Measurements from ENCODE around the gene RAD50.
"Not testable (repeated sequence)": the region's sequence is repeated elsewhere in the genome, so short reads cannot be mapped to it uniquely, and the experiment has no call there.

Gene RAD50

DNA sequence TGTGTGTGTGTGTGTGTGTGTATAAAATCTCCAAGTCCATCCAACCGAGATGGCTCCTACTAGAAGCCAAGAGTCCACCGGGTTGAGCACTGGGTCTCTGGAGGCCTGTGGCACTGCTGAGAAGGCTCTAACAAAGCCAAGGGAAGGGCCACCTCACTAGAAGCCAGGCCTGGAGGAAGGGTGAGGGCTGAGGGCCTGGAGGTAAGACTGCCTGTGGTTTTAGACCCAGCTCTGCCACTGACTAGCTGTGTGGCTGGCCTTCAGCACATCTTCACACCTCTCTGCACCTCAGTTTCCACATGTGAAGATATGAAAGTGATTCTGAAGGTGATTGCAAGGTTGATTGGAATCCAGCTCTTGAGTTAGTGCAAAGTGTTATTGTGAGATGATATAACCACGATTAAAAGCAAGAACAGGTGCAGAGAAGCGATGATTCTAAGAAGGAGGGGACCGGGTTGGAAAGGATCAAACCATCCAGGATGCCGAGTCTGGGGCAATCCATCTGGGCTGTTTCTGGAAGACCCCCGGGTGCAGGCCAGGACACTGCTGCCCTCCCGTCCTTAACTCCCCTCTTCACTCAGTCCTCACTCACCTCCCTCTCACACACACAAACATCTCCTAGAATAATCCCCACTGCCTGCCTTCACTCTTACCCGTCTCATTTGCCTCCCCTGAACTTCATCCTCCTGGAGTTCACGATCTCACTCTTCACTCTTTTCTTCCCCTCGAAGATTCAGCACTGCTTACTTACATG lies 119.3 kb downstream of the RAD50 start:
- no peak for DNase-seq (ENCODE audit: low read depth)

DNA sequence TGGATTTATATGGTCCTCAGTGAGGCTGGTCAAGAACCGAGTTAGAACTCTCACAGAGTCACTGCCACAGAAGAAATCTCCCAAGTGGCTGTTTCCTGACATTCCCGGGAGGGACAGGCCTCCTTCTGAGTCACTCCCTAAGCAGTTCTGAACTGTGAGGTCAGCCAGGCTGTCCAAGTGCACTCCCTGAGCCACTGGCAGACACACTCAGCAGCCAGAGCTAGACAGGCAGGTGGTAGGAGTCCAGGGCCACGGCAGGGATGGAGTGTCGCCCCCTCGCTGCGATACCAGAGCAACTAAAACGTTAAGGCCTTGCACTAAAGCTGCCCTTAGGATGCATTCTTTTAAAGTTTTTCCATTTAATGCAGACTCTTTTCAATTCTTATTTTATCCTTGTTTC lies 120.4 kb downstream of the RAD50 start:
- peak; percentile 53 for DNase-seq (ENCODE audit: low read depth)

DNA sequence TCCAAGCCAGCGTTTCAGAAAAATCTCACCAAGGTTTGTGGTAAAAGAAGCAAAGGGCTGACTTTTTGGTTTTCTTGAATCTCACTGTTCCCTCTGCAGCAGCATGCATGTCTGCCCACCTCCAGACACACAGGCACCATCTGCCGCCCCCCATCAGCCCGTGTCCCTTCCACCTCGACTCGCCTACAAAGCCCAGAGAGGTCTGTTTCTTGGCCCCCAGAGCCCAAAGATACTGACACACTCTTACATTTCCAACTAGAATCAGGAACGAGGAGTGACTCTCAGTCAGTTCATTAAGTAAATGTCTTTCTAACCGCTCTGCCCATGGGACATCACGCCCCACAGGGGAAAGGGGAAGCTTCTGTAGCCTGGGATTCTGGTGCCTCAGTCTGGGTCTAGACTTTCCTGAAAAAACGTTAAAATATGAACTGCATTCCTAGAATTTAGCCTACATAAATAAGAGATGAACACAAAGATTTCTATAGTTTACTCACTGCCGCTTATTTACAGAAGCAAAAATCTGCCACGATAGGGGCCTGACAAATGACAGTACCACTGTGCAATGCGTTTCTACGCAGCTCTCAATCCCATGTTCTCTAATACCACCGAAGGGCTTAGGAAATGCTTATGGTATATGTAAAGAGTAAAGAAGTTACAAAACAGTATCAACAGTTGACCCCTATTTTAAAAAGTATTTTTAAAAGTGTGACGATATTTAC lies 121.1 kb downstream of the RAD50 start:
- no peak for DNase-seq (ENCODE audit: low read depth)

DNA sequence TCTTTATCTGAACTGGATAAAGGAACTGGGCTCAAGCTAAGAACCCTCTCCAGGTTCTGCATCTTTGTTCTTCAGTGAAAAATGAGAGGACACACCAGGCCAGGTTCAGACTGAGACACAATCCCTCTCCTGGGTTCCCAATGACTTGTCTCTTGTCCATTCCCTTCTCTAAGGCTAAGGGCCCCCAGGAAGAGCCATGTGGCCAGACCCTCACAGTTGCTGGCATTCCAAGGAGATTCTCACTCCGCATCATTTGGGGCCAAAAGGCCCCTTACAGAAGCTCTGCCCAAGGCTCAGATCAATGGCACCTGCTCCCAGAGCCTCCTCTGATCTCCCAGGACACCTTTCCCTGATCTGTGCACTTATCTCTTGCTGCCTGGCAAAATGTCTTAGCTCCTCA lies 122.0 kb downstream of the RAD50 start:
- no peak for DNase-seq (ENCODE audit: low read depth)

DNA sequence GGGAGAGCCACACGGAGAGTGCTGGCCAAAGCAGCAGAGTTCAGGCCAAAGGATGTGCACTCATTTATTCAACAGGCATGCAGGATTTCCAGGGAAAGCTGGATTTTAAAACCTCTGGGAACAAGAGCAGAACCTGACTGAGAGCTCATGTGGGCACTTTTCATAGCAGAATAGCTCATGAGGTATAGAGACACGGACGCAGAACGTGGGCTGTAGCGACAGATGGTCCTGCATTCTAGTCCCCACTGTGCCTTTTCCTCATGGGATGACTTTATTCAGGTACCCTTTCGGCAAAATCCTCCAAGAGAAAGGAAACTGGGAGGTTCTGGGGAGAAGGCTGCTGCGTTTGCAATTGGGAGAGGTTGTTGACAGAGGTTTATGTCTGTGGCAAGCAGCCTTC lies 122.4 kb downstream of the RAD50 start:
- DNase-seq (ENCODE audit: low read depth): no peak

DNA sequence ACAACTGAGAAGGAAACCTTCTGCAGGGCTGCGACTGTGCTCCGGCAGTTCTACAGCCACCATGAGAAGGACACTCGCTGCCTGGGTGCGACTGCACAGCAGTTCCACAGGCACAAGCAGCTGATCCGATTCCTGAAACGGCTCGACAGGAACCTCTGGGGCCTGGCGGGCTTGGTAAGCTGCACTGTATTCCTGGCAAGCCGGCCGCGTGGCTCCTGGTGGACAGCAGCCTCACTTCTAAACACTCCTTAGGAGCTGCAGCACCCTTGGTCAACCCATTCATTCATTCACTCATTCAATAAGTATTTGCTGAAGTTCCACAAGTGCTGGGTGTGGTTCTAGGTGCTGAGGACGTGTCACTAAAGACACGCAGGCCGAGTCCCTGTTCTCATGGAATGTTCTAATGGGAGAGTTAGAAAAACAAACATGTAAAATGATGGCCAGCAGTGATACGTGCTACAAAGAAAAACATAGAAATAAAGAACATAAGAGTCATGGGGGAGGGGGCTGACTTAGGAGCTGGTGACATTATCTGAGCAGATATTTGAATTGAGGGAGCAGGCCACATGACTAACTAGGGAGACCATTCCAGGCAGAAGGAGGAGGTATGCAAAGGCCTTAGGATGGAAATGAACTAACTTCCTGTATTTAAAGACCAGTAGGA lies 123.1 kb downstream of the RAD50 start:
- no peak for DNase-seq (ENCODE audit: low read depth)

DNA sequence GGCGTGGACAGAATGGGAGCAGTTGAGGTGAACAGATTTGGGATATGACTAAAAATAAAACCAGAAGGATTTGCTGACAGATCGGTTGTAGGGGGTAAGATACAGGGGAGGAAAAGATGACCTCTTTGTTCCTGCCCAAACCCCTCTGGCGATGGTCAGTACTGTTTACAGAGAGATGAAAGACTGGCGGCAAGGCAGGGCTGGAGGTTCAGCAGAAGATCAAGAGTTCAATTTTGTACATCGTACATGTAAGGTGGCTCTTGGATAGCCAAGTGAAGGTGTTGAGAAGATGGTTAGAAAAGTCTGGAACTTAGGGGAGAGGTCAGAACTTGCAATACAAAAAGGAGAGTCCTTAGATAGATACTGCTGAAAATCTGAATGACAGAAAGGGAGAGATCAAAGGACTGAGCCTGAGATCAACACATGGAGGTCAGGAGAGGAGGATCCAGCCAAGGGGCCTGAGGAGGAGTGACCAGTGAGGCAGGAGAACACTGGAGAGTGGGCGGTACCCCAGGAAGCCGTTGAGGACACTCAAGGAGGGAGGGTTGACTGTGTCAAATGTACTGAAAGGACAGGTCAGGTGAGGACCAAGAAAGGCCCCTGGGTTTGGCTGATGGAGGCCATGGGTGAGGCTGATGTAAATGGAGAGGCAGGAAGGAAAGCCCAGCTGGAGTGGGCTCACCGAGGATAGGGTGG lies 124.2 kb downstream of the RAD50 start:
- DNase-seq (ENCODE audit: low read depth): no peak

DNA sequence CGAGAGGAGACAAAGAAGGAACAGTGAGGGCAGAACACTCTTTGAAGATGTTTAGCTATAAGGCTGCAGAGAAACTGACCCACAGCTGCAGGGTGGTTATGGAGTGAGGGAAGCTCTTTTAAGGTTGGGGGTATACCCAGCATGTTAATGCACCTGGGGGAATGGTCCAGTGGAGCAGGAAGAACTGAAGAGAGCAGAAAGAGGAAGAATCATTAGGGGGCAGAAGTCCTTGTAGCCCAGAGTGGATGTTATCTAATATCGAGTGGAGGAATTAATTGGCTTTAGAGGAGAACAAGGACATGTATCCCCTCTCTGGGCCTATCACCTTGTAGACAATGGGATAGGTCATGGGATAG lies 124.7 kb downstream of the RAD50 start:
- DNase-seq (ENCODE audit: low read depth): no peak

DNA sequence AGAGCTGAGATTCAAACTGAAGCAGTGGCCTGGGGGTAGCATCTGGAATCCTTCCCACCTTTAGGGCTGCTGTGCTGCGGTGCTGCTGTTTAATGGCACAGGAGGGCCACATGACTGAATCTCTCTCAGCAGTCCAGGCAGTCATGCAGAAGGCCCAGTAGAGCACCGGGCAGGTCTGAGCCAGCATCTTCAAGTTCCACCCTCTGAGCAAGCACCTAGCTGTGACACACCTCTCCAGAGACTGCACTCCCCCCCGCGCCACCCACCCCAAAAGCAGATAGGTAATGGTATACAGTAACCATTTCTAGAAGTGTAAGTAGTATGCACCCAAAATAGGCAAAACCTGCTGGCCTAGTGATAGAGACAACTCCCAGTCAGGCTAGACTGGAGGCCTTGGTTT lies 125.2 kb downstream of the RAD50 start:
- no peak for DNase-seq (ENCODE audit: low read depth)

DNA sequence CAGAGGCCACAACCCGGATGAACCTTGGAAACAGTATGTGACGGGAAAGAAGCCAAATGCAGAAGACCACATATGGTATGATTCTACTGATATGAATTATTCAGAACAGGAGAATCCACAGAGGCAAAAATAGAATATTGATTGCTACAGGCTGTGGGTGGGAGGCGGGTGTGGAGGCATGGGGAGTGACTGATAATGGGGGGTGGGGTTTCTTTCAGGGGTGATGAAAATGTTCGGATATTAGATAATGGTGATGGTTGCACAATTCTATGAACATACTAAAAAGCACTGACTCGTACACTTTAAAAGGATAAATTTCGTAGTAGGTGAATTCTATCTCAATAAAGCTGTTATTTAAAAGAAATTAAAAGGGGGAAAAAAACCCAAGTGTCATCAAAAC lies 127.7 kb downstream of the RAD50 start:
- no peak for DNase-seq (ENCODE audit: low read depth)

DNA sequence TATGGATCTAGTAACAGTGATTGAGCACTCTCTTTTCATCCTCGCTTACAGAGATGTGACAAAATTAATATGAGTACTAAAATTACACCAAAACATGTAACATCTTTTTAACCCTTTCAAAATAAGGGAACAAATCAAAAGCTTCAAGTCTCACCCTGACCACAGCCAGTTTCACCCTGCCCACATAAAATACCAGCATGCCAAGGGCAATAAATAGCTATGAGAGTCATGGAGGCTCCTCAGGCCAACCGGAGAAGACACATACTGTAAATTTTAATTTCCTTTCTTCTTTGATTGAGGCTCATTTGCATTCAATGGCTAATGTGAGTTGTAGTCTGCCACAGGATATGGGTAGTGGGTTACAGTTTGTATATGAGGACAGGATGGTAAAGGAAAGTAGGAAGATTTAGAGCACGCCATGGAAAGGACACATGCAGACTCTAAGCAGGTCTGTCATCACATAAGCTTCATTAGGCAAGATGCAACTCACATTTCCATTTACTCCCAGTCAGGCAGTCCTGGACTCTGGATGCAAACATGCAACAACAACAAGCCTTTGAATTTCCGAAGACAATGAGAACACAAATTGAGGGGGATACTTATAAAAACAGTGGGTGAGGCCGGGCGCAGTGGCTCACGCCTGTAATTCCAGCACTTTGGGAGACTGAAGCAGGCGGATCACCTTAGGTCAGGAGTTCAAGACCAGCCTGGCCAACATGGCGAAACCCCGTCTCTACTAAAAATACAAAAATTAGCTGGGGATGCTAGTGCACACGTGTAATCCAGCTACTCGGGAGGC lies 128.3 kb downstream of the RAD50 start:
- DNase-seq (ENCODE audit: low read depth): no peak

DNA sequence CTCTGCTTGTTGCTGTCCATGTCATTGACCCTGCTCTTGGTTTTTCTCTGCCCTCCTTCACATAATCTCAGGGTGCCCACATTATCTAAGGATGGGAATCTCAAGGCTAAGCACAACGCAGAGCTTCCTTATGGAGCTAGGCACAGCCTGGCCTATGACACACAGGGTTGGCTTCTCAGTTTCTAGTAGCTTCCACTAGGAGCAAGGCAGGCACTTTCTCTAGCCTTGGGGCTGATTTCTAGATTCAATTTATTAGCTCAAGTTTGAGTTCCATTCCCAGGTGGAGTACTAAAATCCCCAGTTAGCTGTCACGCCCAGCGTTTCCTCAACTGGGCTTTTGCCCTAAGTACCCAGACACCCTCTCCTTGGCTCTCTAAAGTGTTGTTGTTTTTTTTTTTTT lies 129.4 kb downstream of the RAD50 start:
- no peak for DNase-seq (ENCODE audit: low read depth)

DNA sequence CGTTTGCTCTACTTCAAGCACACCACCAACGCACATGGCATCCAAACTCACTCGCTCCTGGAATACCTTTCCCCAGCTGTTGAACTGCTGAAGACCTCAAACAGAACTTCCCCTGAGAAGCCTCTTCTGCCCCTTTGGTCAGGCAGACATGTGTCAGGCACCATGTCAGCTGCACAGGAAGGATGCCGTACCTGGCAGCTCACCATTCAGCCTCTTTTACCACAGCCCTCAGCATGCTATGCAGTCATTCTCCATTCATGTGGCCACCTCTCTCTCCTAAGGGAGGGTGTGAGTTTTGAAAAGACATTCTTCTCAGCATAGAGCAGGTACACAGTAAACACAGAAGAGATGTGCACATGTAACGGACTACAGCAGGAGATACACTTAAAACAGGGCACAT lies 131.2 kb downstream of the RAD50 start:
- DNase-seq (ENCODE audit: low read depth): no peak

DNA sequence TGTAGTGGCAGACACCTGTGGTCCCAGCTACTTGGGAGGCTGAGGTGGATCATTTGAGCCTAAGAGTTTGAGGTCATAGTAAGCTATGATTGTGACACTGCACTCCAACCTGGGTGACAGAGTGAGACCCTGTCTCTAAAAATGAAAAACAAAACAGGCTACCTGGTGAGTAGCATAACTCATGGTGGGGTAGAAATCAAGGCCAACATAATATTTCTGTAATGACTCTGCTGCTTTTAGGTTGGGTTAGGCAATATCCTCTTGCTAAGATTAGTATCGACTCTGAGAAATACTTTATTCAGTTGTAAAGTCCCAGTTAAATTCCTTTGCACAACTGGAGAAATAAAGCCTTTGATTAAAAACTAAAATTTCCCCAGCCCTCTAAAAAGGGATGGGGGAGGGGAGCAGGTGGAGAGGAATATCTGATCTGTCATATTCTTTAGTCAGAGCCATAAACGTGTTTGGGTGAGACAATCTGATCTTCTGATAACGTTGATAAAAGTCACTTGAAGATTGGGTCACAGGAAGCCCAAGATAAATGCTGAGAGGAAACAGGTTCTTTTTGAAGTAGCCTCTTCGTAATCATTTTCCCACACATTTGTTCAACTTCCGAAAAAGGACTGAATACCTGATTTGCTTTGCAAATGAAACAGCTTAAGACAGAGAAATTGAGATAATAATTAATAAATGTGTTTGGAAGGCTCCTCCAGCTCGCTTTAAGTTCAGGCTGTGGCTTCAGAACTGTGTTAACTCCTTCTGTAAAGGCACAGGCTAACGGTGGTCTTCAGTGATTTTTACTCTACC lies 132.0 kb downstream of the RAD50 start:
- no peak for DNase-seq (ENCODE audit: low read depth)

DNA sequence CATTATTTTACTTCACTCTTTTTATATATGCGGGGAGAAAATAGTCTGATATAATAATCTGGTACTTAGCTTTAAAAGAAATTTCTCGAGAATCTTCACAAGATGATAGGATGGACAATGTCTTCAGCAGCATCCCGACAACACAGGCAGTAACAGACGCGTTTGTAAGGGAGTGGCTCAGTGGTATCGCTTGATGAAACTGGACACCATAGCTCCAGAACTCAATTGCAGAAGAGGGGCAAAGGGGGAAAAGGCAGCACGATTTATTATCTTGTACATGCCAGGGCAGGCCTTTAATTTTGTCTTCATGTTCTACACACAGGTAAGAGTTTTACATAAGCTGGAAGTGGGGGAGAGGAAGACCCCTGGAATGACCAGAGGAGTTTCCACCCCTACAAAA lies 132.7 kb downstream of the RAD50 start:
- no peak for DNase-seq (ENCODE audit: low read depth)

DNA sequence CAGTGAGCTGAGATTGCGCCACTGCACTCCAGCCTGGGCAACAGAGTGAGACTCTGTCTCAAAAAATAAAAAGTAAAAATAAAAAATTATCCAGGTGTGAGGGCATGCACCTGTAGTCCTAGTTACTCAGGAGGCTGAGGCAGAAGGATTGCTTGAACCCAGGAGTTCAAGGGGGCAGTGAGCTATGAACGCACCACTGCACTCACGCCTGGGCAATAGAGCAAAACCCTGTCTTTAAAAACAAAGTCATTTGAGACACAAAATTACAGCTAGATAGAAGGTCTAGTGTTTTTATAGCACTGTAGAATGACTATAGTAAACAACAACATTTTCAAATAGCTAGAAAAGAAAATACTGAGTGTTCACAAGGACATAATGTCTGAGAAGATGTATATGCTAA lies 133.4 kb downstream of the RAD50 start:
- DNase-seq (ENCODE audit: low read depth): no peak

DNA sequence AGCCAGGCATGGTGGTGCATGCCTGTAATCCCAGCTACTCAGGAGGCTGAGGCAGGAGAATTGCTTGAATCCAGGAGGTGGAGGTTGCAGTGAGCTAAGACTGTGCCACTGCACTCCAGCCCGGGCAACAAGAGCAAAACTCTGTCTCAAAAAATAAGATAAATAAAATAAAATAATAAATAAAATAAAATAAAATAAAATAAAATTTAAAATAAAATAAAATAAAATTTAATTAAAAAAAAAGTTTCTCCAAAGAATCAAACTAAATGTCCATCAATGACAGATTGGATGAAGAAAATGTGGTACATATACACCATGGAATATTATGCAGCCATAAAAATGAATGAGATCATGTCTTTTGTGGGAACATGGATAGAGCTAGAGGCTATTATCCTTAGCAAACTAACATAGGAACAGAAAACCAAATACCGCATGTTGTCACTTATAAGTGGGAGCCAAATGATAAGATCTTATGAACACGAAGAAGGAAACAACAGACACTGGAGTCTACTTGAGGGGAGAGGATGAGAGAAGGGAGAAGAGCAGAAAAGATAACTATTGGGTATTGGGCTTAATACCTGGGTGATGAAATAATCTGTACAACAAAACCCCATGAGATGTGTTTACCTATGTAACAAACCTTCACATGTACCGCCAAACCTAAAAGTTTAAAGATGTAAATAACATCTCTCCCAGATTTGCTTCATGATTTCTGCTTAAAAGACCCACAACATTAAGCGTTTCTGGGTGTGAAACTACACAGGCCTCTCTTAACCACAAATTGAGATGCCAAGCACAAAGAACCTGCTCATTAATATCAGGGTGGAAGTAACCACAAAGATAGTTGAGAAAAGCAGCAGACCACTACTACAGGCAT lies 135.2 kb downstream of the RAD50 start:
- DNase-seq (ENCODE audit: low read depth): not testable (repeated sequence)

DNA sequence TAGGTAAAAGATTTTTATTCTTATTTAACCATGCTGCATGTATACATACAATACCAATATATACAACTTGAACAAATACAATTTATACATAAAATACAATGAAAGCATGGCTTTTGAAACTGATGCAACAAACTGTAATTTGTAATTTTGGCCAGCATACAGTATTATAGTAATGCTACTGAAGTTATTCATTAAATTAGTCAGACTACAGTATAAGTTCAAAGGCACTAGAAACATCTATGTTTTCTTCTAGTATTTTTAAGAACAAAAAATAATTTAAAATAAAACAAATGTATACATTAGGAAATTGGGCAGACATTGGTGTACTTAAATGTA lies 135.8 kb downstream of the RAD50 start:
- DNase-seq (ENCODE audit: low read depth): peak; percentile 38
